ENCODE data around the gene FSTL4.

Gene FSTL4

GRCh38 chr5:133475986-133476385 is 136.4 kb downstream of the FSTL4 start:
- TF ChIP-seq CTCF (IDR thresholded peaks at IDR 0.05; ENCODE audit: borderline replicate concordance, extremely low read depth, low read length, poor library complexity, severe bottlenecking) (no peak), EZH2 (IDR thresholded peaks at IDR 0.05; ENCODE audit: borderline replicate concordance, low read depth, low read length, severe bottlenecking) (no peak)
- Histone ChIP-seq H3K4me2 (ENCODE audit: insufficient read depth, low read length) (no peak overlapping the region), H3K27ac (ENCODE audit: low read length) (no peak overlapping the region), H4K20me1 (ENCODE audit: insufficient read depth, low read length) (no peaks in the 10 kb centered on the region), H3K9me3 (ENCODE audit: insufficient read depth, low read length, severe bottlenecking) (no peaks in the 10 kb centered on the region), H3K4me1 (ENCODE audit: insufficient read depth, low read length) (no peaks in the 10 kb centered on the region; the same call in 1 of the 2 replicates), H3K9ac (ENCODE audit: low read depth, low read length) (no peak overlapping the region), H3K36me3 (ENCODE audit: insufficient read depth, low read length) (no peaks in the 10 kb centered on the region), H3K27me3 (ENCODE audit: insufficient read depth, low read length, poor library complexity) (peaks cover 16% of the 10 kb centered on the region), H2AFZ (ENCODE audit: low read depth, low read length) (no peak overlapping the region), H3K4me3 (ENCODE audit: low read depth in 1 of 2, low read length in 2 of 2) (no peak overlapping the region), H3K79me2 (ENCODE audit: insufficient read depth, low read length) (no peaks in the 10 kb centered on the region)
- DNase-seq: no peak
- no peak for ATAC-seq (ENCODE audit: insufficient read depth, low read depth)

- Histone ChIP-seq H4K20me1 (ENCODE audit: insufficient read depth, low read length) (no peaks in the 10 kb centered on the region), H3K27ac (ENCODE audit: low read length) (no peak overlapping the region), H2AFZ (ENCODE audit: low read depth, low read length) (no peak overlapping the region), H3K9me3 (ENCODE audit: insufficient read depth, low read length, severe bottlenecking) (no peaks in the 10 kb centered on the region), H3K4me3 (ENCODE audit: low read depth in 1 of 2, low read length in 2 of 2) (no peak overlapping the region), H3K36me3 (ENCODE audit: insufficient read depth, low read length) (no peaks in the 10 kb centered on the region), H3K79me2 (ENCODE audit: insufficient read depth, low read length) (no peaks in the 10 kb centered on the region), H3K4me1 (ENCODE audit: insufficient read depth, low read length) (no peaks in the 10 kb centered on the region; the same call in 1 of the 2 replicates), H3K9ac (ENCODE audit: low read depth, low read length) (no peak overlapping the region), H3K4me2 (ENCODE audit: insufficient read depth, low read length) (no peak overlapping the region), H3K27me3 (ENCODE audit: insufficient read depth, low read length, poor library complexity) (peaks cover 16% of the 10 kb centered on the region)
- ATAC-seq (ENCODE audit: insufficient read depth, low read depth) (no peak; the same call in 2 of the 3 replicates), DNase-seq (peak; percentile 10)
- TF ChIP-seq EZH2 (IDR thresholded peaks at IDR 0.05; ENCODE audit: borderline replicate concordance, low read depth, low read length, severe bottlenecking) (no peak), CTCF (IDR thresholded peaks at IDR 0.05; ENCODE audit: borderline replicate concordance, extremely low read depth, low read length, poor library complexity, severe bottlenecking) (no peak)
Observed at GRCh38 chr5:133474851-133475590, 137.3 kb downstream of the FSTL4 start.

GRCh38 chr5:133473291-133473690 is 139.1 kb downstream of the FSTL4 start:
- no peak for DNase-seq
- no peak for TF ChIP-seq EZH2 (IDR thresholded peaks at IDR 0.05; ENCODE audit: borderline replicate concordance, low read depth, low read length, severe bottlenecking)
- TF ChIP-seq CTCF (IDR thresholded peaks at IDR 0.05; ENCODE audit: borderline replicate concordance, extremely low read depth, low read length, poor library complexity, severe bottlenecking): no peak
- H3K4me1 ChIP-seq (ENCODE audit: insufficient read depth, low read length): peaks cover 4% of the 10 kb centered on the region
- no peaks in the 10 kb centered on the region for H3K36me3 ChIP-seq (ENCODE audit: insufficient read depth, low read length)
- H3K9me3 ChIP-seq (ENCODE audit: insufficient read depth, low read length, severe bottlenecking): no peaks in the 10 kb centered on the region
- H2AFZ ChIP-seq (ENCODE audit: low read depth, low read length): no peak overlapping the region
- no peak for ATAC-seq (ENCODE audit: insufficient read depth, low read depth)
- H3K27me3 ChIP-seq (ENCODE audit: insufficient read depth, low read length, poor library complexity): peaks cover 16% of the 10 kb centered on the region
- H4K20me1 ChIP-seq (ENCODE audit: insufficient read depth, low read length): no peaks in the 10 kb centered on the region
- no peaks in the 10 kb centered on the region for H3K79me2 ChIP-seq (ENCODE audit: insufficient read depth, low read length)
- no peak overlapping the region for H3K27ac ChIP-seq (ENCODE audit: low read length)
- H3K9ac ChIP-seq (ENCODE audit: low read depth, low read length): no peak overlapping the region
- no peak overlapping the region for H3K4me2 ChIP-seq (ENCODE audit: insufficient read depth, low read length)
- H3K4me3 ChIP-seq (ENCODE audit: low read depth in 1 of 2, low read length in 2 of 2): no peak overlapping the region
